ENCODE measurements around the gene NMNAT2.

- TF ChIP-seq EP300 (IDR thresholded peaks at IDR 0.05) (no peak), POLR2A (IDR thresholded peaks at IDR 0.05) (no peak)
- TF ChIP-seq, protein P1, sequence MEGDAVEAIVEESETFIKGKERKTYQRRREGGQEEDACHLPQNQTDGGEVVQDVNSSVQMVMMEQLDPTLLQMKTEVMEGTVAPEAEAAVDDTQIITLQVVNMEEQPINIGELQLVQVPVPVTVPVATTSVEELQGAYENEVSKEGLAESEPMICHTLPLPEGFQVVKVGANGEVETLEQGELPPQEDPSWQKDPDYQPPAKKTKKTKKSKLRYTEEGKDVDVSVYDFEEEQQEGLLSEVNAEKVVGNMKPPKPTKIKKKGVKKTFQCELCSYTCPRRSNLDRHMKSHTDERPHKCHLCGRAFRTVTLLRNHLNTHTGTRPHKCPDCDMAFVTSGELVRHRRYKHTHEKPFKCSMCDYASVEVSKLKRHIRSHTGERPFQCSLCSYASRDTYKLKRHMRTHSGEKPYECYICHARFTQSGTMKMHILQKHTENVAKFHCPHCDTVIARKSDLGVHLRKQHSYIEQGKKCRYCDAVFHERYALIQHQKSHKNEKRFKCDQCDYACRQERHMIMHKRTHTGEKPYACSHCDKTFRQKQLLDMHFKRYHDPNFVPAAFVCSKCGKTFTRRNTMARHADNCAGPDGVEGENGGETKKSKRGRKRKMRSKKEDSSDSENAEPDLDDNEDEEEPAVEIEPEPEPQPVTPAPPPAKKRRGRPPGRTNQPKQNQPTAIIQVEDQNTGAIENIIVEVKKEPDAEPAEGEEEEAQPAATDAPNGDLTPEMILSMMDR (IDR thresholded peaks at IDR 0.05) = no peak
These were observed 195.3 kb downstream of the NMNAT2 start for GRCh38 chr1:183222909-183223308.
